Thyroid gland (tissue), 4 donors: ENCODE results near the gene TMEM270.

ENCODE experiments used
- CTCF ChIP-seq, 6 experiments: fragments of 200-600 bp in 3 of 6; fragments of 450-650 bp in 3 of 6; sonication (generic) in 3 of 6; IDR thresholded peaks; one replicate each; pipeline ENCODE4 v1.5.1; 2016 to 2019; ENCODE audit warnings: antibody characterized with exemption in 6 of 6, mild to moderate bottlenecking in 2 of 6, inconsistent platforms in 1 of 6, moderate library complexity in 1 of 6
- POLR2A ChIP-seq, 2 donors: fragments of 450-650 bp; IDR thresholded peaks; one replicate each; pipeline ENCODE4 v1.6.1; 2017; ENCODE audit warnings: antibody characterized with exemption in 2 of 2, mild to moderate bottlenecking in 2 of 2, moderate library complexity in 1 of 2

- TF ChIP-seq POLR2A (IDR thresholded peaks at IDR 0.05): no peak
- peak in 4 of 6 experiments; percentile 32 to 61 (median 59) for TF ChIP-seq CTCF (IDR thresholded peaks at IDR 0.05)
These were observed 4.9 kb downstream of the TMEM270 start for GRCh38 chr7:73865738-73866445.
